Cerebellar nuclear complex (tissue), 1 donor: ENCODE results near the gene B4GALNT2.
"Not testable (repeated sequence)": the region's sequence is repeated elsewhere in the genome, so short reads cannot be mapped to it uniquely, and the experiment has no call there.

Experiments
- DNase-seq, 2 experiments: peaks; one replicate each; lab custom pipeline; 2025; lab: John Stamatoyannopoulos, UW

The B4GALNT2 gene

DNA sequence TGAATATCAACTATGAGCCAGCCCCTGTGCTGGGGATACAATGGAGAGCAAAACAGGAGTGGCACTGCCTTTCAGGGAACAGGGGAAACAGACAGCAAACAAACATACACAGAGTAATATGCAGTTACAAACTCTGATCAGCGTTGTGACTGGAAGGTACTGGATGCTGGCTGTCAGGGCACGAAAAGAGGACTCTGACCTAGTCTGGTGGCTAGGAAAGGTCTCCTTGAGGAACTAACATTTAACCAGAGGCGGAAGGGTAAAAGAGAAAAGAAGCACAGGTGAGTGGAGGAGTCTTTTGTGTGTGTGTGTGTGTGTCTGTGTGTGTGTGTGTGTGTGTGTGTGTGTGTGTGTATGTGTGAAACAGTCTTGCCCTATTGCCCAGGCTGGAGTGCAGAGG is 12.4 kb upstream of the B4GALNT2 start:
- DNase-seq = no peak

DNA sequence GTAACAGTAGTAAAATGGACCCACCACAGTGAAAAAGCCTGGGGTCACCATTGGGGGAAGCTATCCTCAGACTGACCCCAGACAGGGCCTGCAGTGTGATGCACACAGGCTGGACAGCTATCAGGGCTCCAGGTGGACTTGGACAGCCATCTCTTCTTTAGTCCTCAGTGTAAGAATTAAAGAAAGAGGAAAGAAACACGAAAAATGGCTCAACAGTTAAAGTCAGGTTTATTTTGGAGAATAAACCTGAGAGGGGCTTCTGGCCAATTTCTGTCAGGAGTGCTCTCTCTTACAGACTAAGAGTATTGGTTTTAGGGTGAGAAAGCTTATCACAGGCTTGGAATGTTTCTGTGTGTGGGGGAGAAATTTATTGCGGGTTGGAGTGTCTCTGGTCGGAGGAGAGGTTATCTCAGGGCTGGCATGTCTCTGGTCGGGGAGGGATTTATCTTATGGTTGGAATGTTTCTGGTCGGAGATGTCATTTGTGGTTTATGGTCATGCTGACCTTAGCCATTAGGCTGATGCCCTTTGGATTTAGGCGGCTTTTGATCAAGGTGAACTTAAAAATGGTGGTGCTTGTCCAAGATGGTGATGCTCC is 10.8 kb upstream of the B4GALNT2 start:
- no peak for DNase-seq

DNA sequence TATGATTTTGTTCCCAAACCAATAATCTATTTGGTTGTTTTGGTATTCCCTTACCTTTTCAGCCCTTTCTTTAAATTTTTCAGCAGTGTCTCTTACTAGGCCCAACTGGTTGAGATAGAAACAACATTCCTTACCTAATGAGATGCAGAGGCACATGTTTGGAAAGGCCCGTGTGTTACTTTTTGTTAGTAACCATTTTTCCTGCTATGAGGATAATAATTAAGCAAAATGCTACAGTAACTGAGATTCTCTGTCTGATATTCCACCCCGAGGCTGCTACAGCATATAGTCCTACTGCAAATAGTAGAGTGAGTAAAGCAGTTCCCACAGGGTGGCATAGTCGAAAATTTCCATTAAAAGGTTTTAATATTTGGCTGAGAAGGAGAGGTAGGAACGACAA is 10.0 kb upstream of the B4GALNT2 start:
- DNase-seq = no peak

DNA sequence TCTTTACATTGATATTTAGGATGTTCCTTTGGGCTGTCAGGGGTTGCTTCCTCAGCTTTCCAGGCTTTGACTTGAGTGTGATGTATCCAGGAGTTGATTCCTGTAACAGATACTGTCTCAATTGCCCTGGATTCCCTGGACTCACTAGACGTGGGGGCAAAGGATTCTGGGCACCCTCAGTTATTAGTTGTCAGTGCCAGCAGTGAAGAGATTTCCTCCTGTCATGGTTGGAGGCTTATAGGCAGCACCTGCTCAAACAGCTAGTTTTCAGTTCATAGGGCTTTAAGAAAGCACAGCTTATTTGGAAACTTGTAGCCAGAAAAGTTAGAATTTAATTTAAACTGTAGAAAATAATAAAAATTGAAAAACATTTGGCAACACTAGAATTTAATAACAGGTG is 9.5 kb upstream of the B4GALNT2 start:
- DNase-seq = no peak

DNA sequence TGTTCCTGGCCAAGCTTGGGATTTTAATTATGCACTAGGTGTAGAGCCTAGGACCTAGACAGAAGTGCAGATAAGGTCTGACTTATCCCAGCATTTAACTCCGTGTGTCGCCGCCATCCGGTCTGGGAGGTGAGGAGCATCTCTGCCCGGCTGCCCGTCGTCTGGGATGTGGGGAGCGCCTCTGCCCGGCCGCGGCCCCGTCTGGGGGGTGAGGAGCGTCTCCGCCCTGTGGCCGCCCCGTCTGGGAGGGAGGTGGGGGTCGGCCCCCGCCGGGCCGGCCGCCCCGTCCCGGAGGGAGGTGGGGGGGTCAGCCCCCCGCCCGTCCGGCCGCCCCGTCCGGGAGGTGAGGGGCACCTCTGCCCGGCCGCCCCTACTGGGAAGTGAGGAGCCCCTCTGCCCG is 7.1 kb upstream of the B4GALNT2 start:
- no peak for DNase-seq

DNA sequence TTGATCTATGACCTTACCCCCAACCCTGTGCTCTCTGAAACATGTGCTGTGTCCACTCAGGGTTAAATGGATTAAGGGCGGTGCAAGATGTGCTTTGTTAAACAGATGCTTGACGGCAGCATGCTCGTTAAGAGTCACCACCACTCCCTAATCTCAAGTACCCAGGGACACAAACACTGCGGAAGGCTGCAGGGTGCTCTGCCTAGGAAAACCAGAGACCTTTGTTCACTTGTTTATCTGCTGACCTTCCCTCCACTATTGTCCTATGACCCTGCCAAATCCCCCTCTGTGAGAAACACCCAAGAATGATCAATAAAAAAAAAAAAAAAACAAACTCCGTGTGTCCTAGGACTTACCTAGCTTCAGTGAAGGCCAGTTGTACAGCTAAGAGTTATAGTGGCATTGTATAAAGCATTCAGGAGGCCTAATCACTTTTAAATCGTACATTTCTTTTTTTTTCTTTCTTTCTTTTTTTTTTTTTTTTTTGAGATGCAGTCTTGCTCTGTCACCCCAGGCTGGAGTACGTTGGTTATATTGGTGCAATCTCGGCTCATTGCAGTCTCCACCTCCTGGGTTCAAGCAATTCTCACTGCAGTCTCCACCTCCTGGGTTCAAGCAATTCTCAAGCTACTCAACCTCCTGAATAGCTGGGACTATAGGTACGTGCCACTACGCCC is 6.2 kb upstream of the B4GALNT2 start:
- not testable (repeated sequence) for DNase-seq

DNA sequence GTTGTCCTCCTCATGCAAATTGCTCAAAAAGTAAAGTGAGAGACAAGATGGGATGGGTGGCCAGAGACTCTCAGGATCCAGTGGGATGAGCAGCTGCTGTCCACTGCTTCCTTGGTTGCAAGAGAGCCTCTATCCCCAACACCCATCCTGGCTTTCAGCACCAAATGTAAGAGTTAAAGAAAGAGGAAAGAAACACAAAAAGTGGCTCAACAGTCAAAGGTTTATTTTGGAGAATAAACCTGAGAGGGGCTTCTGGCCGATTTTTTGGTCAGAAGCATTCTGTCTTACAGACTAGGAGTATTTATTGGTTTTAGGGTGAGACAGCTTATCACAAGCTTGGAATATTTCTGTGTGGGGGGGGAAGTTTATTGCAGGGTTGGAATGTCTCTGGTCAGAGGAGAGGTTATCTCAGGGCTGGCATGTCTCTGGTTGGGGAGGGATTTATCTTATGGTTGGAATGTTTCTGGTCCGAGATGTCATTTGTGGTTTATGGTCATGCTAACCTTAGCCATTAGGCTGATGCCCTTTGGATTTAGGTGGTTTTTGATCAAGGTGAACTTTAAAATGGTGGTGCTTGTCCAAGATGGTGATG is 3.1 kb upstream of the B4GALNT2 start:
- DNase-seq = not testable (repeated sequence)

DNA sequence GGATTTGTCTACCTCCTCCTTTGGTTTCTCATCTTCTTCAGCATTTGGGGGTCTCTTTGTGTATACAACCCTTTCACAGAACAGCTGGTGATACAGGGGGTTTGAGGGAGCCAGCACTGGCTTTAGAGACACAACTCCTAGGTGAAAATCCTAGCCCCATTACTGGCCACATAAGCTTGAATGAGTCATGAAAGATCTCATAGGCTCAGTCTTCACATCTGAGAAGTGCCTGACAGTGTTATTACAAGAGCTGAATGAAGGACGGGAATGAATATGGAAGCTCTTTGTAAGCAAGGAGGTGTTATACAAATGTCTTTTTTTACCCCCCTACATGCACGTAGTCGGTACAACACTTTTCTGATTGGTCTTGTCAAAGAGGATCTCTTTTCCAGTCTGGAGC is 1.7 kb upstream of the B4GALNT2 start:
- DNase-seq = no peak

DNA sequence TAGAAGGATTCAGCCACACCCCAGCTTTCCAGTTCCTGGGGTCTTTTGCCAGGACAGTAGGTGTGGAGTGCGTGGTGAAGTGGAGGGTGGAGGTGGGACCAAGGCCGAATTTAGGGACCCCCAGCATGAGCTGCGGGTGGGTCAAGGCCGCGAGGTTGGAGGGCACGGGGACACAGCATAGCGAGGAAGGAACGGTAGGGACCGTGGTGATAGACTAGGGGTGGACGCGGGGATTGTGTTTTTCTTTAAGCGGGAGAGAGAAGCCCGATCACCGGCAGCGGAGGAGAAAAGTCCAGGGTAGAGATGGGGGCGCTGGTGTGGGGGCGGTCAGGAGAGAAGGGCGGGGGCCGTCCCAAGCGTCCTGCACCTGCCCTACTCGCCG is 261 bp upstream of the B4GALNT2 start:
- no peak for DNase-seq

DNA sequence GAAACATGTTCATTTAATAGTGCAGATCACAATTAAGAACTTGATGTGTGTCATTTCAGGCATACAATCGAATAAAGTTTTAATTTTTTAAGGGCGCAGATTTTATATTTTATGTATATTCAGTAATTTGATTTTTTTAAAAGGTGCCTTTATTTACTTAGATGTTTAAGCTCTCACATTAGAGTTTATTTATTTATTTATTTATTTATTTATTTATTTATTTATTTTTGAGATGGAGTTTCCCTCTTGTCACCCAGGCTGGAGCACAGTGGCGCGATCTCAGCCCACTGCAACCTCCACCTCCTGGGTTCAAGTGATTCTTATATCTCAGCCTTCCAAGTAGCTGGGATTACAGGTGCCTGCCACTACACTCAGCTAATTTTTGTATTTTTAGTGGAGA is 3.8 kb downstream of the B4GALNT2 start:
- DNase-seq = no peak

DNA sequence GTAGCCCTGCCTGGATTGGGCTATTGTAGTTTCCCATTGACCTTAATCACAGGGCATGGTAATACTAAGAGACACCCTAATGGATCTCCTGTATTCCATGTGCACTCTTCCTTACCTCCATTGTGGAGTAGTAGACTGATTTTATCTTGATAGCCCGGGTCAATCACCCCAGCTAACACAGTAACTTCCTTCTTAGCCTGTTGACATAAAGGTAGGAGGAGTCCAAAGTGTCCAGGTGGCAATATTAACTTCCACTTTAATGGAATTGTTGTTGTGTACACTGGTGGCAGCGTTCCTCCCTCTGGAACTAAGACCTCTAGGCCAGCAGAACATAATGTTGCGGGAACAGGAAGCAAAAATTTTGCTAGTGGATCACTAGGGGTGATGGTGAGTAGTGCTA is 13.1 kb downstream of the B4GALNT2 start:
- DNase-seq = not testable (repeated sequence)

DNA sequence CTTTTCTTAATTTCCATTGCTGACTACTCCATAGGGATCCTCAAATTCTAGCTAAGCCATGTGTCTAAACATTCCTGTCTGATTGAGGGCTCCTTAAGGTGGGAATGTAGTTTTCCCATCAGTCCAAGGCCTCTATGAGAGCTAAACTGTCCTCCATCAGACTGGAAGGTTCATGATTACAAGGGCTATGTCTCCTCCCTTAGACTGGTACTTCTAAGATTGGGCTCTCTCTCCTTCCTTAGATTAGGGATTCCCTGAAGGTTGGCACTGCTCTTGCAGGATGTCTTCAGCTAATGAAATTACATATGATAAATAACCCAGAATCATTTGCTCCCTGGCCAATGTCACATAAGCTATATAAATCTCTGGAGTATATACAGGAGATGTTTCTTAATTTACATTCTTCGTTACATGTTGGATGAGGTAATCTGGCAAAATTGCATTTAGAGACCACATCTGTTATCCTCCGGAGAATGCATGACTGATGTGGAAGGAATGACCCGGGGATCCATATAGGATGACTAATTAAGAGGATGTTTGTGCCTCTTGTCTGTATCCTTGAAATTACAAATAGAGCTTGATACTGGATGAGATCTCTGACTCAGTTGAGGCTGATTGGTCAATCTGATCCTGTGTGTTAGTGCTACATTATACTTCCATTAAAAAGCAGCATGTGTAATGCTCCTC is 14.2 kb downstream of the B4GALNT2 start:
- DNase-seq = no peak

DNA sequence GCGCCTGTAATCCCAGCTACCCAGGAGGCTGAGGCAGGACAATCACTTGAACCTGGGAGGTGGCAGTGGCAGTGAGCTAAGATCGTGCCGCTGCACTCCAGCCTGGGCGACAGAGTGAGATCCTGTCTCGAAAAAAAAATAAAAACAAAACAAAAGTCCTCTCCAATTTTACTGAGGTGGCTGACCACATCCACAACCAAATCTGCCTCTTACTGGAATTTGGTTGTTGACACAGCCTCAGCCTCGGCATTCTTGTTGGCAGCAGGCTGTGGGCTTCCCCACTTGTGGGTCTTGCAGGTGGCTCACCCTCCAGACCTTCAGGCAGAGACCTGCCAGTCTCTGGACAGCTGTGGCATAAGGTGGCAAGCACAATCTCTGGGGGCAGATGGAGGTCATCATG is 15.6 kb downstream of the B4GALNT2 start:
- DNase-seq = no peak

DNA sequence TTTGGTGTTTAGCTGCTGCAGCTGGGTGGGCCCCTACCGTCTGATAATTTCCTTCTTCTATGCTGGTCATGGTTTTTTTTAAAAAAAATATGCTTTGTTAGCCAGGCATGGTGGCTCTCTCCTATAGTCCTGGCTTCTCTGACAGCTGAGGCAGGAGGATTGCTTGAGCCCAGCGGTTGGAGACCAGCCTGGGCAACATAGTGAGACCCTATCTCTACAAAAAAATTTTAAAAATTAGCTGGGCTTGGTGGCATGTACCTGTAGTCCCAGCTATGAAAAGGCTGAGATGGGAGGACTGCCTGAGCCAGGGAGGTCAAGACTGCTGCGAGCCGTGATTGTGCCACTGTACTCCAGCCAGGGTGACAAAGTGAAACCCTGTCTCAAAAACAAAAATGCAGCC is 19.4 kb downstream of the B4GALNT2 start:
- no peak for DNase-seq

DNA sequence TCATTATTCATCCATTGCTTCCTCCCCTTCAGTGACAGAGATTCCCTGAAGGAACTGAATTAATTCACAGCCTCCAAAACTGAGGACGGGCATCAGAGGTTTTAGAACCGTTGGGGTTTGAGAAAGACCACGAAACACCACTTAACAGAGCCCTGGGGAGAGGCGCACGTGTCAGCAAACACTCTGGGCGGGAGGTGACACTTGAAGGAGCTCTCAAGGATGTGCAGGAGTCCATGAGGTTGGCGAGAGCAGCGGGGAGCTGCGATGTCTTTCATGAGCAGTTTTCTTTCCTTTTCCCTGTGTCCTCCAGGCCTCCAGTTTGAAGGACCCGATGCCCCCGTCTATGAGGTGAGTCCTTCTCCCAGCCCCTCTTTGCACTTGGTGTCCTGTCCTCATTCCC is 23.7 kb downstream of the B4GALNT2 start:
- no peak for DNase-seq

DNA sequence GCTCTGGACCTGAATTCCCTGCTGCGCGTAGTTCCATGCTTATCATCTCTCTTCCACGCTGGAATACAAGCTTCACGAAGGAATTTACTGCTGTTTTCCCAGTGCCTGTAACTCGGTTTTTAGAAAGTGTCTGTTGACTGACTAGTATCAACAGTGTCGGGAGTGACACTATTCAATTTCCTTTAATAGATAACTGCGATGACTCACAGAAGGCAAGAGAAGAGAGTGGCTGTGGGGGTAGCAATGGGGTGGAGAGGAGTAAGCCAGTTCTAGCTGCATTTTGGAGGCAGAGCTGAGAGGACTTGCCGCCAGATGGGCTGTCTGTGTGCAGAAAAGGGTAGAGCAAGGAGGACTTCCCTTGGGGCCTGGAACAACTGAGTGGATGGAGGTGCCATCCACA is 25.2 kb downstream of the B4GALNT2 start:
- DNase-seq = no peak

DNA sequence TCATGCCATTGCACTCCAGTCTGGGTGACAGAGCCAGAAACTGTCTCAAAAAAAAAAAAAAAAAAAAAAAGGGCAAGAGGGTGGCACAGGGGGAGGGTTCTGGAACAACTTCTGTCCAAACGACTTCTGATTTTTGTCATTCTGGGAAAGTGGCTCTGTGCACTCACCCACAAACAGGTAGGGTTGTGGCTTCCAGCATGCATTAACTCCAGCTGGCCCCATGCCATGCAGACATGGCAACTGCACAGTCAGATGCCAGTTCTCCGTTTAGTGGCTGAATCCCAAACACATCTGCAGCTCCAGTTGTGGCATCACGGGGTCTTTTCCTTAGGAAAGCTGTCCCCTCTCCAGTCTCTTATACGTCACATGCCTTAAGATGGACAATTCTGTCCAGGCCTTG is 30.3 kb downstream of the B4GALNT2 start:
- DNase-seq = no peak

DNA sequence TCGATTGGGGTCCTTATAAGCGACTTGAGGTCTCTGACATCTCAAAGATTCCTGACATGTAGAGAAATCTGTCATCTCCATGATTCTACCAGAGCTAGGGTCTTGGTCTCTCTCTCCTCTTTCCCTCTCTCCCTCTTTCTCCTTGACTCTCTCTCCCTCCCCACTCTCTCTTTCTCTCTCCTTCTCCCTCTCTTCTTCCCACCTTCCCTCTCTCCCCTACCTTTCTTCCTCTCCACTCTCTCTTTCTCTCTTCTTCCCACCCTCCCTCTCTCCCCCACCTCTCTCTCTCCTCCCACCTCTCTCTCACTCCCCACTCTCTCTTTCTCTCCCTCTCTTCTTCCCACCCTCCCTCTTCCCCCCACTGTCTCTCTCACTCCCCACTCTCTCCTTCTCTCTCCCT is 32.6 kb downstream of the B4GALNT2 start:
- no peak for DNase-seq

DNA sequence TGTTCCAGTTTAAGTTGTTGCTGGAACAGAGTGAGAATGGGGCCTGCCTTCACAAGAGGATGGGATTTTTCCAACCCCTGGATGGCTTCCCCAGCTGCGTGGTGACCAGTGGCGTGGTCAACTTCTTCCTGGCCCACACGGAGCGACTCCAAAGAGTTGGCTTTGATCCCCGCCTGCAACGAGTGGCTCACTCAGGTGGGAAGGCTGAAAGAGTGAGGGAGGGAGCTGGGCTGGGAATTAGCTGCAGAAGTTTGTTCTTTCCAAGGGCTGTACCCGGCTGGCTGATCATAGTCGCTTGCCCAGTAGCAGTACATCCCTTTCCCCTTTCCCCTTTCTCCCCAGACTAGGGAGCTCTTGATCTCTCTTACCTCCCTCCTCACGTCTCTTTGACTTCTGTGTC is 36.1 kb downstream of the B4GALNT2 start:
- no peak for DNase-seq

DNA sequence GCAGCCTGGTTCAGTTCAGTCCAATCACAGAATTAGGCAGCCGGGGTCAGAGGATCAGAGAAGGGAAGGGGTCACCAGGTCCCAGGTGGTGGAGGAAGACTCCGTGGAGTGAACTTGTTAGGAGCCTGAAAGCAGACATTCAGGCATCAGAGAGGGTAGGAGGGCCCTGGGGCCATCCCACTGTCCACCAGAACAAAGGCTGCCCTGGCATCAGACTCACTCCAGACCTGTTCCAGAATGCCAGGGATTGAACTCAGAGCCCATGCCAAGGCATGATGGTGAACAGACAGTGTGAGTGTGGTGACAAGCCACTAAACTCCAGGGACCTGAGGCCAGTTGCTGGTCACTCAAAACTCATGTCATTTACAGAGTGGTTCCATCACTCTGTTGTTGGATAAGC is 37.6 kb downstream of the B4GALNT2 start:
- no peak for DNase-seq

DNA sequence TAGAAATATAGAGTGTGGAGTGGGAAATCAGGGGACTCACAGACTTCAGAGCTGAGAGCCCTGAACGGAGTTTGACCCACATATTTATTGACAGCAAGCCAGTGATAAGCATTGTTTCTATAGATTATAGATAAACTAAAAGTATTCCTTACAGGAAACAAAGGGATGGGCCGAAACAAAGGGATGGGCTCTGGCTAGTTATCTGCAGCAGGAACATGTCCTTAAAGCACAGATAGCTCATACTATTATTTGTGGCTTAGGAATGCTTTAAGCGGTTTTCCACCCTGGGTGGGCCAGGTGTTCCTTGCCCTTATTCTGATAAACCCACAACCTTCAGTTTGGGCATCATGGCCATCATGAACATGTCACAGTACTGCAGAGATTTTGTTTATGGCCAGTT is 38.1 kb downstream of the B4GALNT2 start:
- not testable (repeated sequence) for DNase-seq

DNA sequence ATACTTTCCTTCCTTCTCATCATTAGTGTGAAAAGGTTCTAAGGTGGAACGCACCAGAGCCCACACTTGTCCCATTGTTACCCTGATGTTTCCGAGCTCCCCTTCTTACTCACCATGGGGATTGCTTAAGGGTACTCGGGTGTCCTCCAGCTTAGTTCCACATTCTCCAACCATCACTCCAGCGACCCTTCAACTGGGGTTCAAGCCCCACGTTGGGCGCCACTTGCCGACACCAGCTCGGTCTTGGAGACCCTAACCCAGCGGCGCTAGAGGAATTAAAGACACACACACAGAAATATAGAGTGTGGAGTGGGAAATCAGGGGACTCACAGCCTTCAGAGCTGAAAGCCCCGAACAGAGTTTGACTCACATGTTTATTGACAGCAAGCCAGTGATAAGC is 43.4 kb downstream of the B4GALNT2 start:
- not testable (repeated sequence) for DNase-seq

DNA sequence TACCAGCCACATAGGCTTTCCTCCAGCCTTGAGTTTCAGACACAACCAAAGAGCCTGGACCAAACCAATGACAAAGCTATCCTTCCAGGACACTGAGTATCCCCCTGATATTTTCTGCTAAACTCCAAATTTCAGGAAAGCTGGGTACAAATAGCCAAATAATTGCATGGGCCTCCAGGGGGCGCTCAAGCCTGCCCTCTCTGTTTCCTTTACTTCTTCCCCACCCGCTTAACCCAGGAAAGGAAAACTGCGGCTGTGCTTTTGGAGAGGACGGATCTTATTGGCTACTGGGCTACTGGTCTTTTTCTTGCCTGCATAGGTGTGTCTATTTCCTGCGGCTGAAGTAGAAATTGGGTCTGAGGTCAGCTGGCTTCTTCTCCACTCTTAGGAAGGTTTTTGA is 47.7 kb downstream of the B4GALNT2 start:
- DNase-seq = no peak
